HG02571 (cell line): ENCODE data around the gene SELENBP1.
"Not testable (repeated sequence)": the region's sequence is repeated elsewhere in the genome, so short reads cannot be mapped to it uniquely, and the experiment has no call there.

ENCODE experiments used
- ATAC-seq: cut with Tn5 transposase; IDR thresholded peaks from one replicate; pipeline ENCODE4 v1.9.1; 2021; ENCODE audit warnings: mild to moderate bottlenecking, moderate library complexity; ENCODE audit not compliant: unreplicated experiment

SELENBP1 gene

DNA sequence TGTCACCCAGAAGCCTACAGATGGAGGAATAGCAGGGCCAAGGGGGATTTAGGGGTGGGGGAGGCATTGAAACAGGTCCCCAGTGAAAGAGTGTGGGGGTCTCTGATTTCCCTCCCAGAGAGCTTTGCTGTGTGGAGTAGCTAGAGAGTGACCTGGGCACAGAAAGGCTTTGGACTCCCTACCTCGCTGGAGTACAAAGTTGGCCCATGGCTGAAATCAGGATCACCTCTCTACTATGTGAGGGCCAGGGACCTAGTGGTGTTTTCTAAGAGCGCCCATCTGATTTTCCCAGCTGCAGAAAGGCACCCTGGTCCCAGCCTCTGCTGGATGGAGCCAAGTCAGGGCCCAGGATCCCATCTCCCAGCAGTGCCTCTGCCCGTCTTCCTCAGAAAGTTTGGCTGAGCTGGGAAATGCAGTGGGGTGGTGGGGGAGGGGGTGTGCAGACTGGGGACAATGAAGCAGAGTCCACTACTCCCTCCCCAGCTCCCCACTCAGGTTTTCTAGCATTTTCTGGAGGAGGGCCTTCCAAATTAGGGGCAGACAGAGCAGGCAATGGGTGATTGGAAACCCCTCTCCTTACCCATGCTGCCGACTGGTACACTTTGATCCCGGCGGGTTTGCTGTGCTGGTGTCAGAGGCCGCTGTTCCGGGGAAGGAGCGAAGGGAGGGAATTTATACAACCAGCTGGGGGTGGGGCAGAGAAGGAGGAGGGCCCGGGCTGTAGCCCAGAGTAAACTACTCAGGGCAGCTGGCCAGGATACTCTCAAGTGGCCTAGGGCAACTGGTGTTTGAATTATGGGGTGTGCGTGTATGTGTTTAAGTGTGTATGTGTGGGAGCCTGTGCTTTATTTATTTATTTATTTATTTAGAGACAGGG is at the start of gene SELENBP1:
TSS of gene SELENBP1 (minus strand) at position 648 of the 877 bp plus-strand sequence. CDS start at position 584, 64 bp downstream.
- no peak for ATAC-seq

DNA sequence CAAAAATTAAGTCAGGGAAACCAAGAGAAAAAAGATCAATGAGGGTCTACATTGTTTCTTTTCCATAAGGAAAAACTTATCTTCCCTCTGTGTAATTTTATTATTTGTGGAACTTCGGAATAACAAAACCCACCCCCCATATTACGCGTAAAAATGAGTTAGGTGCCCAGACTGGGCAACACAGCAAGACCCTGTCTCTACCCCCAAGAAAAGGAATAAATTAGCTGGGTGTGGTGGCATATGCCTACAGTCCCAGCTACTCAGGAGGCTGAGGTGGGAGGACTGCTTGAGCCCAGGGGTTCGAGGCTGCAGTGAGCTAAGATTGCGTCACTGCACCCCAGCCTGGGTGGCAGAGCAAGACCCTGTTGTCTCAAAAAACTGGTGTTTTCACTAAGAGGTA is 47.3 kb upstream of the SELENBP1 start:
- no peak for ATAC-seq

DNA sequence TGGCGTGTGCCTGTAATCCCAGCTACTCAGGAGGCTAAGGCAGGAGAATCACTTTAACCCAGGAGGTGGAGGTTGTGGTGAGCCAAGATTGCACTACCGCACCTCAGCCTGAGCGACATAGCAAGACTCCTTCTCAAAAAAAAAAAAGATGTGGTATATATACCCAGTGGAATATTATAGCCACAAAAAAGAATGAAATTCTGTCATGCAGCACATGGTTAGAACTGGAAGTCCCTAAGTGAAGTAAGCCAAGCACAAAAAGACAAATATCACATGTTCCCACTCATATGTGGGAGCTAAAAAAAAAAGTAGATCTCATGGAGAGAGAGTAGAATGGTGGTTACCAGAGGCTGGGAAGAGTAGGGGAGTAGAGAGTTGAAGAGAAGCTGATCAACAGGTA is 45.6 kb upstream of the SELENBP1 start:
- ATAC-seq: no peak

DNA sequence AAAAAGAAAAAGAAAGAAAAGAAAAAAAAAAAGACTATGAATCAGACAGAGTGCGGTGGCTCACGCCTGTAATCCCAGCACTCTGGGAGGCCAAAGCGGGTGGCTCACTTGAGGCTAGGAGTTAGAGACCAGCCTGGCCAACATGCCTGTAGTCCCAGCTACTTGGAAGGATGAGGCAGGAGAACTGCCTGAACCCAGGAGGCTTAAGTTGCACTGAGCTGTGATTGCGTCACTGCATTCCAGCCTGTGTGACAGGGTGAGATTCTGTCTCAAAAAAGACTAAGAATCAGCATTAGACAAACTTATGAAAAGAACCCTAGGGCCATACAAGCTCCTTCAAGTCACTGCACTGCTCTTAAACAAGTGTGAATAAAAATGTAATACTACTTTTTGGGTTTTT is 43.7 kb upstream of the SELENBP1 start:
- no peak for ATAC-seq

DNA sequence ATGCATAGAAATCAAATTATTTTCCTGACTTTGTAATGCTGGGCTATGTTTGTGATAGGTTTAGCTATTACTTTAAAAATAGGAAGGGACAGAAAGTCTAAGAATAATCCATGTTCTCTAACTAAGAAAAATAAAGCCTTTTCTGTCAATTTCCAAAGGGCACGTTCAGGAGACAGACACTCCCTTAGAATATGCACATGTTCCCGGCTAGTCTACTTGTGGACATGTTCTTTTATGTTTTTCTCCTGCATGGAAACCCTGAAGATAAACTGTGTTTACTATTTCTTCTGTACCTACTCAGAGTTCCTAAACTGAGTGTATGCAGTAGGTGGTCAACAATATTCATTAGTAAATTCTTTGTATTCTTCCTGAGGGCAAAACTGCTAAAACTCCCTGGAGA is 39.4 kb upstream of the SELENBP1 start:
- no peak for ATAC-seq

DNA sequence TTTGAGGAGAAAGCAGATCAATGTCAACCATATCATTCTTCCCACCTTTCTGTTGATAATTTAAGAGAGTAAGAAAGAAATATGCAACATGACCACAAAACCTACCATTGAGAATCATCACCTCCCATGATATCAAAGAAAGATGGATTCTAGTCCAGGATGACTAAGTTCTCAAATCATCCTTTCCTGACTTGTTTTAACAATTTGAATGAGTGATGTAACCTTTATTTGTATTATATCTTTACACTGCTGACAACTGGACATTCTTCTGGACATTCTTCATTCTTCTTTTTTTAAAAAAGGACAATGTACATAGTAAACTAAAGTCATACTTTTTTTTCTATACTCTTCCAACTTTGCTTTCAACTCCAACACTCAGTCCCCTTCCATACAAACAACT is 36.4 kb upstream of the SELENBP1 start:
- ATAC-seq: no peak

DNA sequence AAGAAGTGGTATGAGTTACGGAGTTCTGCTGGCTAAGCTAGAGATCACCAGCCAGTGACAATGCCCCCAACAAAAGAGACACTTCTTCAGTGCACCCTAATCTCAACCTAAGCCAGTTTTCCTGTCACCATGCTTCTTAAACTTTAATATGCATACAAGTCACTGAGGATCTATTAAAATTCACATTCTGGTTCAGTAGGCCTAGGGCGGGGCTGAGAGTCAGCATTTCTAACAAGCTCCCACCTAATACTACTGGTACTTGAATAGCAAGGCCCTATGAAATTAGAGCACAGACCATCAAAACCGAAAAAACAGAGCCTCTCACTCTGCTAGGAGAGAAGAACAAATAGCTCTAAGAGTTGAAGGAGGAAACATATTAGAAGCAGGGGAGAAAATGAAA is 34.8 kb upstream of the SELENBP1 start:
- ATAC-seq: no peak

DNA sequence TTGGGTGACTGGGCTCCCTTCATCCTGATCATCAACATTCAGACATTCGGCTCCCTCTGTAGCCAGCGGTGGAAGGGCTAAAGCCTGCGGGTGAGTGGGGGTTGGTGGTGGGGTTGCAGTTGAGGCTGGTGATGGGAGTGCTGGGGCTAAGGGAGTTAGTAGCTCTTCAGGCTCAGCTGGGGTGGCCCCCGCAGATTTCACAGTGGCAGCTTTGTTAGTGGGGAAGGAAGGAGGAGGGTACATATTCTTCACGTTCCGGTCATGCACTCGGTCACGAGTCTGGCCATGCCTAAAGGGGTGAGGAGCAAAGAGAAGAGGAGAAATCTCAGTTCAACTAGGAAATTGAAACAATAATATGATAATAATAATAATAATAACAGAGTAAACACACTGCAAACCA is 33.7 kb upstream of the SELENBP1 start:
- ATAC-seq: no peak

DNA sequence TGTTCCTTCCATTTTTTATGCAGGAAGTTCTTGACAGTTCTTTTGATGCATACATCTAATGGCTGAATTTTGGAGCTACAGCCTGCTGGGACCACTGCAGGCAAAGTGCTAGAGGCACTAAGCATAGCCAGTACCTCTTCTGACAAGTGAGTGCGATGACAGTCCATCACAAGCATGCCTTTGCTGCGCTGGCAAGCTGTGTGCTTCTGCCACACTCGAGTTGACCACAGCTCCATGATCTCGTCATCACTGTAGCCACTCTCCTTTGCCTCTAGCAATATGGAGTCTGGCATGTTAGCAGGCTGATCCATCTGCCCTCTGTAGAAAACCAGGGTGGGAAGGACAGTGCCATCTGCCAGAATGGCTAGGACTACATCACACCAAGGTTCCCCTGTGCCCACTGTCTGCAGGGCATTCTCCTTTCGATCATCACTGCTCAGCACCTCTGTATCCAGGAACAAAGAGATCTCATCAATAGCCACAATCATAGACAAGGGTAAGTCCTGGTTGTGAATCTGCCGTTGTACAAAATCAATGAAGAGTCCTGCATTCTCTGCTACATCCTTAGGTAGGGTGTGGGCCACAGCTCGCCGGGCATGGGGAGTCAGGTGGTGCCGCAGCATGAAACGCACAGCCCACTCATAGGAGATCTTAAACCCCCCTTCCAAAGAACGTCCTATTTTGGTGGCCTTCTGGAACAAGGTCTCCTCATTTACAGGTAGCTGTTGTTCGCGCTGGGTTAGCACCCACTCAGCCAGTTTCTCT is 32.9 kb upstream of the SELENBP1 start:
- no peak for ATAC-seq

DNA sequence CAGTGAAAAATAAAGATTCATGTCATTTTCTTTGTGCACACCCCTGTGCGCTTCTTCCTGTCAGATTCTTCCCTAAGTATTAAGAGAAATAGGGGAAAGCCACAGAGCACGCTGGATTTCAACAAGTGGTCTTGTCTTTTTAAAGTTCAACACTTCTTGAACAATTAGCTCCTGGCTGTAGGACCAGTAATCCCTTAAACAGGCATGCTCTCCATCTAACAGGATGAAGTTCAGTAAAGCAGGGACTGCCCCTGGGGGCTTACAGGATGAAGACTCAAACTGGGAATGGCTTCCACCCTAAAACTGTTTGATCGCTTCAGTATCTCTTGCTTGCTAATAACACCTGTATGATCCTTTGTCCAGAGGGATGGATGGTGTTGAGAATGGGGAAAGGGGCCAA is 31.1 kb upstream of the SELENBP1 start:
- no peak for ATAC-seq

DNA sequence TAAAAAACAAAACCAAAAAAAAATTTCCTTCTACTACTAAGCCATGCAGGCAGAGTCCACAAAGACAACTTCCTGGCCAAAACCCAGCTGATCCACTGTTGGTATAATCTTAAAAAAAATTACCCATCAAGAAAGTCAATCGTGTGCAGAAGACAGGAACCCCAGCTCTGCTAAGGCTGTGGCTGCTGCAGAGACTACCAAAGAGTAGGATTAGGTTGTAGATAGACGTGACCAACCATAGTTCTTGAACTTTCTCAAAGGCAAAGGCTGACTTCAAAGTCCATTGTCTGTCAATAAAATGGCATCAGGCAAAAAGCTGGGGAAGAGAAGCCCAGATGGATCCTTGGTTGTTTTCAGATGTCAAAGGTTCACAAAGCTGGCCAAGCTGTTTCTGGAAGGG is 30.3 kb upstream of the SELENBP1 start:
- ATAC-seq: no peak

DNA sequence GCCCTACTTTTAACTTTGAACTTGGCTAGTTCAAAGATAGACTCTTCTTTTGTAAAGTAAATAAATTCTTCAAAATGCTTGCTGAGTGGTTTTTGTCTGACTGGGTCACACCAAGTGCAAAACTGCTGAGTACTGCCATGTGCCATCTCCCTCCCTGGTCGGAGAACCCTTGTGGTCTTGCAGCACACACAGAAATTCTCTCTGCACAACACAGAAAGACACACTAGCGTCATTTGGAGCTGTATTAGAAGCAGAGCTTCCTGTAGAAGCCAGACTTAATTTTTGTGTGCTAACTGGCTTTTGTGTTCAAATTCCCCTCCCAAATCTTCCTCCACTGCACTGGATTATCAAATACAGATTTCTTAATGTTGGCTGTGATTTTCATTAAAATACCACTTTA is 29.4 kb upstream of the SELENBP1 start:
- no peak for ATAC-seq

DNA sequence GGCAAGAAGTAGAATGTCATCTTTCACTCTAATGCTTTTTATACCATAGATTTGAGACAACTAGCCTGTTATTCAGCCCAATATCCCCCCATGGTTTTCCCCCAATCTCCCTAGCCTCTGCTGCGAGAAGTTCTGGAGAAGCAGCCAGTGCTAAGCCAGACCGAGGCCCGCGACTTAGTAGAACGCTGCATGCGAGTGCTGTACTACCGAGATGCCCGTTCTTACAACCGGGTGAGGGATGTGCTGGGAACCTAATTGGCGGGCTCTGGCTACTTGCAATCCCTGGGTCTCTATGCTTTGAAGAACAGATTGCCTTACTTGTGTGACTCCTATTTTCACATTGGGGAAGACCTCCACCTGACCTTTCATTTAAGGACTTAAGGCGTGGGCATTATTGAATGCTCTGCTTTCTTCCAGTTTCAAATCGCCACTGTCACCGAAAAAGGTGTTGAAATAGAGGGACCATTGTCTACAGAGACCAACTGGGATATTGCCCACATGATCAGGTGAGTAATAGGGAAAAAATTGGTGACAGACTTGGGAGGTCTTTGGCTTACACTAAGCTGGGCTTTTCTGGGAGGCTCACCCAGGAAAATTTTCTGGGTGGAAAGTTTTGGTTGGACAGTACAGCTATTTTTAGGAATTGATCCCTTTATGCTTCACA is 28.8 kb upstream of the SELENBP1 start:
- no peak for ATAC-seq

DNA sequence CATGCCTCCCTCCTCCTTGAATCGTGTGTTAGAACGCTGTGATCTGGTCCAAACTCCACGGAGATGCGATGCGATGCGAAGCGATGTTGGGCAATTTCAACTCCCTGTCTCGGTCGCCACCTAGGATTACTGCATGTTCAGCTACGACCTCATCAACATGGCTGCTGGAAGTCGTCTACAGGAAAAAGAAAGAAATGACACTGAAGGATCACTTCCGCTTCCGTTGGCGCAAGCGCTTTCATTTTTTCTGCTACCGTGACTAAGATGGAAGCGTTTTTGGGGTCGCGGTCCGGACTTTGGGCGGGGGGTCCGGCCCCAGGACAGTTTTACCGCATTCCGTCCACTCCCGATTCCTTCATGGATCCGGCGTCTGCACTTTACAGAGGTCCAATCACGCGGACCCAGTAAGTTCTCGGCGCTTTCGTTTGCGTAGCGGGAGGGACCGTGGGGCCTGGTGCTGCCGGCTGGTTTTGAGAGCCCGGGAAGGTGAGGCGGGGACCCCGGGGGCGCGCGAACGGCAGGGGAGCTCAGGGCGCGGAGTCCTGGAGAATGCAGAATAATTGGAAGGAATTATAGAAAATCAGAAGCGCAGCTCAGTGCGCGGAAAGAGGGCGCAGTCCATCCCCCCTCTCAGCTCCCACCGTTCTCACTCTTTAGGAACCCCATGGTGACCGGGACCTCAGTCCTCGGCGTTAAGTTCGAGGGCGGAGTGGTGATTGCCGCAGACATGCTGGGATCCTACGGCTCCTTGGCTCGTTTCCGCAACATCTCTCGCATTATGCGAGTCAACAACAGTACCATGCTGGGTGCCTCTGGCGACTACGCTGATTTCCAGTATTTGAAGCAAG is 27.0 kb upstream of the SELENBP1 start, which contains the start of gene PSMB4:
TSS of gene PSMB4 (plus strand) at position 250 of the 848 bp plus-strand sequence. CDS start at position 265, 15 bp downstream.
- ATAC-seq: peak; percentile 84

DNA sequence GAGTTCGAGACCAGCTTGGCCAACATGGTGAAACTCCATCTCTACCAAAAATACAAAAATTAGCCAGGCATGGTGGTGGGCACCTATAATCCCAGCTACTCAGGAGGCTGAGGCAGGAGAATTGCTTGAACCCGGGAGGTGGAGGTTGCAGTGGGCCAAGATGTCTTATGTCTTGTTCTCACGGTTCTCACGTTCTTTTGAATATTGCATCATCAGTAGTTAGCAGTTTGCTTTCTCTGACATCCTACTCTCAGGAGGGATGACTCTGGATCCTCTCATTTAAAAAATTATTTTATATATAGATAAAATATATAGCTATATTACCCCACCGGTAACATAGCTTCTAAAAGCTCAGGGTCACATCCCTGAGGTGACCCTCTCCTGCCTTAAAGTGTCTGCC is 23.8 kb upstream of the SELENBP1 start:
- ATAC-seq: not testable (repeated sequence)

DNA sequence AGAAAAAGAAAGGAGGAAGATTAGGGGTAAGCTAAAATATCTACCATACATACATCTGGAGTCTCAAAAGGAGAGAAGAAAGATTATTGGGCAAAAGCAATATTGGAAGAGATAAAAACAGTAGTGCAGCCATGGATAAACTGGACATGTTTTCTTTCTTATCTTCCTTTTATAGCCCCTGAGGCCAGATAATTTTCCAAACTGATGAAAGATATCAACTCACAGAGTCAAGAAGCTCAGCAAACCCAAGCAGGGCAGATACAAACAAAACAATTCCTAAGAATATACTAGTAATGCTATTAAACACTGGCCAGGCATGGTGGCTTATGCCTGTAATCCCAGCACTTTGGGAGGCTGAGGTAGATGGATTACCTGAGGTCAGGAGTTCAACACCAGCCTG is 21.1 kb upstream of the SELENBP1 start:
- no peak for ATAC-seq

DNA sequence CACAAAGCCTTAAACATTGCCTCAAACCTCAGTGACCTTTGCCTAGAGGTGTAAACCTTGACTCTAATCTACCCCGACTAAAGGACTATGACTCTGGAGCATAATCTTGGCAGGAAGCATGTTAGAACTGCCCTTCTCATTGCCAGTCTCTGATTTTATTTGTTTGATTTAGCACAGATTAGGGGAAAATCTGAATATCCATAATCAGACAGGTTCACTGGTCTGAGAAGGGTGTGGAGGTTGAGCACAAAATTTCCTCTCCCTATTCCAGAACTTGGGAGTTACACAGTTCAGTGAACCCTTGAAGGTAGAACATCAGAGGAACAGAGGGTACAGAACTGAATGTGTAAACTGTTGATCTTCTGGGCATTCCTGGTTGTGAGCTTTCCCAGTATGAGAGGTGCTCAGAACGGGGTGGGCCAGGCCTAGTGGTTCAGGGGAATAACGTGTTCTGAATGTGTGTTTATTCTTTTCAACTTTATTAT is 18.6 kb upstream of the SELENBP1 start:
- no peak for ATAC-seq

DNA sequence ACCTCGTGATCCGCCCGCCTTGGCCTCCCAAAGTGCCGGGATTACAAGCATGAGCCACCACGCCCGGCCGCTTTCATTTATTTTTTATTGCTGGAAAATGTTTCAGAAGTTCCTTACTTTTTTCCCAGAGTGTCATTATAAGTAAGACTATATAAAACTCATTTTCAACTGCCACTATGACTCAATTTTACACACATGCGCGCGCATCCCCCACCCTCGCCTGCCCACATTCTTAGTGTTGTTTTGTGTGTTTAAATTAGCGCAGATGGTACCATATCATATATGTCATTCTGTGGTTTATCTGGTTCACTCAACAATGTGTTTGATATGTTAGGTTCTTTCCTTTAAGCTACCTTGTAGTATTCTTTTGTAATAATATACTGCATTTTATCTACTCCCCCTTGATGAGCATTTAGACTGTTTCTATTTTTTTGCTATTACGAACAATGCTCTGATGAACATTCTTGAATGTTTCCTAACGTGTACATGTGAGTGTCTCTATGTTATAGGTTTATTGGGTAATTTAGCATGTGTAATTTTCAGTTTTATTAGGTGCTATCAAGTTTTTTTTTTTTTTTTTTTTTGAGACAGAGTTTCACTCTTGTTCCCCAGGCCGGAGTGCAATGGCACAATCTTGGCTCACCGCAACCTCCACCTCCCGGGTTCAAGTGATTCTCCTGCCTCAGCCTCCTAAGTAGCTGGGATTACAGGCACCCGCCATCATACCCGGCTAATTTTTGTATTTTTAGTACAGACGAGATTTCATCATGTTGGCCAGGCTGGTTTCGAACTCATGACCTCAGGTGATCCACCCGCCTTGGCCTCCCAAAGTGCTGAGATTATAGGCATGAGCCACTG is 17.9 kb upstream of the SELENBP1 start:
- not testable (repeated sequence) for ATAC-seq

DNA sequence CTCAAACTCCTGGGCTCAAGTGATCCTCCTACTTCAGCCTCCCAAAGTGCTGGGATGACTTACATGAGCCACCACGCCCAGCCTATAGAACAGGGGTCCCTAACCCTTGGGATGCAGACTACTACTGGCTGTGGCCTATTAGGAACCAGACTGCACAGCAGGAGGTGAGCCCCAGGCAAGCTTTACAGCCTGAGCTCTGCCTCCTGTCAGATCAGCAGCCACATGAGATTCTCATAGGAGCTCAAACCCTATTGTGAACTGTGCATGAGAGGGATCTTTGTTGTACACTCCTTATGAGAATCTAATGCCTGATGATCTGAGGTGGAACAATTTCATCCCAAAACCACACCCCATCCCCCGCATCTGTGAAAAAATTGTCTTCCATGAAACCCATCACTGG is 13.5 kb upstream of the SELENBP1 start:
- no peak for ATAC-seq
